B cell (primary cell): ENCODE measurements around the gene NEBL. TPM values are rescaled to one million over a fixed set of nuclear protein-coding genes. Genes with fewer than 3 reads are reported as not detected.

ENCODE experiments used
- ATAC-seq: fragments of 200-7000 bp; cut with Tn5 transposase; one replicate; pipeline ENCODE4 v1.10.0; 2021; ENCODE audit warnings: low read depth, mild to moderate bottlenecking, moderate number of reproducible peaks, moderate library complexity
- CTCF ChIA-PET: fragments of 350-600 bp; sonication (Branson Sonifier 250); formaldehyde crosslinking; loops from one replicate; lab custom pipeline; 2021; ENCODE audit warnings: antibody characterized with exemption, inconsistent platforms; lab: Charles Lee
- POLR2A ChIA-PET: fragments of 350-600 bp; sonication (Branson Sonifier 250); formaldehyde crosslinking; loops from one replicate; lab custom pipeline; 2021; ENCODE audit warnings: antibody characterized with exemption; lab: Charles Lee
- DNase-seq: peaks from one replicate; pipeline ENCODE4 v3.0.0; 2013
- H2AFZ ChIP-seq: 2 replicates; pipeline ENCODE4 v1.6.1; 2012; ENCODE audit warnings: mild to moderate bottlenecking, low read depth, low read length; ENCODE audit not compliant: insufficient read depth, poor library complexity, severe bottlenecking
- H3K27ac ChIP-seq, 2 donors: 1 replicate in 1 of 2; 2 replicates in 1 of 2; pipeline ENCODE4 v1.5.1; 2012 to 2013; ENCODE audit warnings: low read length in 2 of 2, mild to moderate bottlenecking in 2 of 2, moderate library complexity in 1 of 2
- H3K27me3 ChIP-seq, 4 experiments: fragments of 200-600 bp in 1 of 4; sonication (generic) in 1 of 4; replicated peaks in 1 of 4; 1 replicate in 2 of 4; 2 replicates in 2 of 4; pipeline versions ENCODE4 v1.6.1 to v1.7.0; 2013 to 2016; ENCODE audit warnings: low read length in 3 of 4, mild to moderate bottlenecking in 2 of 4, mixed read lengths in 1 of 4, moderate library complexity in 1 of 4; ENCODE audit not compliant: insufficient read depth in 4 of 4, control insufficient read depth in 3 of 4; ENCODE audit errors: control extremely low read depth in 1 of 4
- H3K36me3 ChIP-seq, 2 experiments: replicated peaks in 1 of 2; 1 replicate in 1 of 2; 2 replicates in 1 of 2; pipeline versions ENCODE4 v1.6.1 to v1.7.1; 2013; ENCODE audit warnings: low read length in 1 of 2; ENCODE audit not compliant: insufficient read depth in 2 of 2, control insufficient read depth in 1 of 2; ENCODE audit errors: control extremely low read depth in 1 of 2, extremely low read depth in 1 of 2
- H3K4me1 ChIP-seq, 2 donors: fragments of 200-600 bp in 1 of 2; sonication (generic) in 1 of 2; 1 replicate in 1 of 2; 2 replicates in 1 of 2; pipeline versions ENCODE4 v1.5.1 to v1.6.1; 2013 to 2017; ENCODE audit warnings: low read length in 2 of 2; ENCODE audit not compliant: control insufficient read depth in 2 of 2, insufficient read depth in 2 of 2
- H3K4me2 ChIP-seq: replicated peaks from 2 replicates; pipeline ENCODE3; 2012; ENCODE audit warnings: mild to moderate bottlenecking, low read depth, low read length; ENCODE audit not compliant: poor library complexity, severe bottlenecking
- H3K4me3 ChIP-seq, 5 experiments: fragments of 200-600 bp in 1 of 5; sonication (generic) in 1 of 5; 1 replicate in 3 of 5; 2 replicates in 2 of 5; pipeline versions ENCODE4 v1.5.1 to v1.7.0; 2011 to 2016; ENCODE audit warnings: low read length in 4 of 5, mild to moderate bottlenecking in 4 of 5, low read depth in 2 of 5, control low read depth in 1 of 5, moderate library complexity in 1 of 5; ENCODE audit not compliant: insufficient read depth in 1 of 5; ENCODE audit errors: control extremely low read depth in 1 of 5, extremely low read depth in 1 of 5
- H3K79me2 ChIP-seq: fragments of 200-600 bp; sonication (generic); one replicate; pipeline ENCODE4 v1.6.0; 2016; ENCODE audit warnings: low read length; ENCODE audit not compliant: control insufficient read depth, insufficient read depth
- H3K9ac ChIP-seq: fragments of 200-600 bp; sonication (generic); 2 replicates; pipeline ENCODE4 v1.6.1; 2017; ENCODE audit warnings: mild to moderate bottlenecking, low read length, moderate library complexity
- H3K9me3 ChIP-seq, 3 donors: one replicate each; pipeline versions ENCODE4 v1.6.1 to v1.7.1; 2013; ENCODE audit warnings: low read length in 2 of 3; ENCODE audit not compliant: control insufficient read depth in 2 of 3, insufficient read depth in 1 of 3; ENCODE audit errors: control extremely low read depth in 1 of 3
- H4K20me1 ChIP-seq: 2 replicates; pipeline ENCODE4 v1.6.0; 2012; ENCODE audit warnings: mild to moderate bottlenecking, low read length; ENCODE audit not compliant: insufficient read depth, control insufficient read depth, poor library complexity, severe bottlenecking
- H3K27ac Mint-ChIP-seq: one replicate; pipeline ENCODE4 v1.8.0; 2021; ENCODE audit warnings: mixed read lengths
- H3K27me3 Mint-ChIP-seq: one replicate; pipeline ENCODE4 v1.8.0; 2021; ENCODE audit warnings: mixed read lengths
- H3K4me1 Mint-ChIP-seq: one replicate; pipeline ENCODE4 v1.8.0; 2021; ENCODE audit warnings: mixed read lengths
- H3K4me3 Mint-ChIP-seq: one replicate; pipeline ENCODE4 v1.8.0; 2021; ENCODE audit warnings: mixed read lengths
- H3K9me3 Mint-ChIP-seq: one replicate; pipeline ENCODE4 v1.8.0; 2022; ENCODE audit warnings: mixed read lengths; ENCODE audit not compliant: insufficient read depth
- CTCF ChIP-seq: fragments of 200-600 bp; IDR thresholded peaks from one replicate; pipeline ENCODE4 v1.8.0; 2022; ENCODE audit warnings: antibody characterized with exemption, mild to moderate bottlenecking
- EZH2 ChIP-seq: IDR thresholded peaks from 2 replicates; pipeline ENCODE4 v1.6.1; 2012; ENCODE audit warnings: borderline replicate concordance, low read depth, mild to moderate bottlenecking, moderate library complexity, low read length; ENCODE audit not compliant: insufficient read depth, poor library complexity, severe bottlenecking
- WGBS: methylation state at CpG from one replicate; pipeline ENCODE4 v1.1.5; 2013; ENCODE audit warnings: missing lambda C conversion rate; ENCODE audit not compliant: insufficient coverage; 5-methylcytosine and 5-hydroxymethylcytosine counted together
- intact Hi-C: fragments of 100-400 bp; cut with micrococcal nuclease; formaldehyde crosslinking; loops from one replicate; pipeline ENCODE4 v1.10.0; 2022
- polyA plus RNA-seq: library from polyadenylated mRNA; depleted of rRNA; stranded (reverse); fragments of >200 nt; gene quantifications from 2 replicates; pipeline ENCODE4 v1.2.3, GENCODE V29; 2012
- total RNA-seq, 2 donors: library from RNA; stranded (reverse); fragments of 120-200 nt in 1 of 2; gene quantifications; 1 replicate in 1 of 2; 2 replicates in 1 of 2; pipeline versions ENCODE4 v1.2.3 to v1.2.4, GENCODE V29; 2013 to 2022

Gene NEBL
- total and polyA plus RNA-seq, 2 donors (not counting 1 experiment from before 2014, with no cell fraction given): not detected

DNA sequence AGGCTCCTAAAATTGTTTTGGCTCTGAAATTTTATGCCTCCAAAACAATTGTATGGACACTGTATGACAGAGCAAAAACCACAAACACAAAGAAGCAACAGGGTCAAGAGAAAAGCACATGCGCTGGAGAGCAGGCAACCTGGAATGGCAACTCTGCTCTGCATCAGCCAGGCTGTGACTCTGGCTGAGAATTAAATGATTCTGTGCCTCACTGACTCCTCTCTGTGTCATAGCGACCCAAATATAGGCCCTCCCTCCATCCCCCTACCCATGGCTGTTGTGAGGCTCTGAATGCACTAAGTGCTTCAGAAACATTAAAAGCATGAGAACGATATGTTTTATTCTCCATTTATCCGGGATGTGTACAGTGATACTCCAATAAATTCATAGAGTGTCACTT lies 24.9 kb upstream of the NEBL start:
- no peaks in the 10 kb centered on the region for H3K36me3 ChIP-seq
- H2AFZ ChIP-seq: no peak overlapping the region
- no peaks in the 10 kb centered on the region for H4K20me1 ChIP-seq
- POLR2A ChIA-PET: no interaction called here
- WGBS: 92% methylated on average over 3 of the region's 4 CpGs
- H3K27ac ChIP-seq: no peak overlapping the region
- no peak for TF ChIP-seq EZH2
- TF ChIP-seq CTCF: no peak
- Mint-ChIP-seq H3K9me3 (no peaks in the 10 kb centered on the region), H3K4me3 (no peak overlapping the region), H3K27ac (no peak overlapping the region), H3K27me3 (peaks cover 3% of the 10 kb centered on the region), H3K4me1 (no peaks in the 10 kb centered on the region)
- H3K4me3 ChIP-seq: no peak overlapping the region
- no peaks in the 10 kb centered on the region for H3K4me1 ChIP-seq
- CTCF ChIA-PET: no interaction called here
- intact Hi-C loops: loop anchor here (10.0 kb wide), 1 partner anchor 1097 kb away; no protein-coding TSS in a partner anchor
- H3K4me2 ChIP-seq: no peak overlapping the region
- ATAC-seq (no peak), DNase-seq (no peak)
- no peaks in the 10 kb centered on the region for H3K9me3 ChIP-seq
- no peaks in the 10 kb centered on the region for H3K27me3 ChIP-seq
- H3K9ac ChIP-seq: no peak overlapping the region
- no peaks in the 10 kb centered on the region for H3K79me2 ChIP-seq

DNA sequence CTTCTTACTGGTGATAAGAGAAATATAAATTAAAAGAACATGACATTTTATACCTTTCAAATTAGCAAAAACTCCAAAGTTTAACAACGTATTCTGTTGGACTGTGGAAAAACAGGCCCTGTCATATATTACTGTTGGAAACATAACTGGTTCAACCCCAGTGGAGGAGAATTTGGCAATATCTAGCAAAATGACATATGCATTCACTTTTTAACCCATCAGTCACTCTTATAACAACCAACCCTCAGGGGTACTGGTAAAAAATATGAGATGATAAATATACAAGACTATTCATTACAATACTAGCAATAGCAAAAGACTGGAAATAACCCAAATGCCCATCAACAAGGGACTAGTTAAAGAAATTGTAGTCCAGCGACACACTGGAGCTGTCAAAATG lies 22.9 kb upstream of the NEBL start:
- CTCF ChIA-PET: no interaction called here
- Mint-ChIP-seq H3K4me1 (no peaks in the 10 kb centered on the region), H3K4me3 (no peak overlapping the region), H3K27ac (no peak overlapping the region), H3K9me3 (no peaks in the 10 kb centered on the region), H3K27me3 (peaks cover 7% of the 10 kb centered on the region)
- TF ChIP-seq CTCF: no peak
- TF ChIP-seq EZH2: no peak
- WGBS: 80% methylated on average over 1 of the region's 2 CpGs
- intact Hi-C loops: loop anchor here (10.0 kb wide), 1 partner anchor 1095 kb away; no protein-coding TSS in a partner anchor
- ATAC-seq (no peak), DNase-seq (no peak)
- no peak overlapping the region for H2AFZ ChIP-seq
- POLR2A ChIA-PET: no interaction called here
- no peaks in the 10 kb centered on the region for H3K9me3 ChIP-seq
- H3K9ac ChIP-seq: no peak overlapping the region
- no peaks in the 10 kb centered on the region for H3K27me3 ChIP-seq
- no peaks in the 10 kb centered on the region for H3K36me3 ChIP-seq
- H3K27ac ChIP-seq: no peak overlapping the region
- no peaks in the 10 kb centered on the region for H3K79me2 ChIP-seq
- no peaks in the 10 kb centered on the region for H3K4me1 ChIP-seq
- H3K4me2 ChIP-seq: no peak overlapping the region
- H4K20me1 ChIP-seq: no peaks in the 10 kb centered on the region
- H3K4me3 ChIP-seq: no peak overlapping the region
